ENCODE results near the gene PCGF1.
"Not testable (repeated sequence)": the region's sequence is repeated elsewhere in the genome, so short reads cannot be mapped to it uniquely, and the experiment has no call there.

The PCGF1 gene

GRCh38 chr2:74498500-74499266 is 8.8 kb downstream of the PCGF1 start:
- DNase-seq = no peak

- no peak for DNase-seq
Observed at GRCh38 chr2:74497777-74498499, 9.6 kb downstream of the PCGF1 start.

GRCh38 chr2:74496997-74497776 is 10.3 kb downstream of the PCGF1 start:
- no peak for DNase-seq

GRCh38 chr2:74495440-74495839 is 12.1 kb downstream of the PCGF1 start:
- DNase-seq = no peak

GRCh38 chr2:74493546-74493945 is 13.9 kb downstream of the PCGF1 start:
- no peak for DNase-seq

- no peak for DNase-seq
Observed at GRCh38 chr2:74491648-74492544, 15.6 kb downstream of the PCGF1 start.

GRCh38 chr2:74489906-74490305 is 17.6 kb downstream of the PCGF1 start:
- no peak for DNase-seq

GRCh38 chr2:74488643-74489481 is 18.6 kb downstream of the PCGF1 start:
- no peak for DNase-seq

- DNase-seq = no peak
Observed at GRCh38 chr2:74486141-74486540, 21.4 kb downstream of the PCGF1 start.

GRCh38 chr2:74483675-74484164 is 23.8 kb downstream of the PCGF1 start:
- DNase-seq = not testable (repeated sequence)

- peak; percentile 99 for DNase-seq
Observed at GRCh38 chr2:74482801-74483674, 24.5 kb downstream of the PCGF1 start, which contains the start of the genes CCDC142 and TTC31. Gene CCDC142, minus strand, starts transcription at chr2:74482998. Its CDS starts 161 bp downstream, at chr2:74482837. Gene TTC31, plus strand, starts transcription at chr2:74483081. Its CDS starts 15 bp downstream, at chr2:74483096.

- peak; percentile 64 for DNase-seq
Observed at GRCh38 chr2:74481961-74482800, 25.3 kb downstream of the PCGF1 start.

GRCh38 chr2:74481431-74481830 is 26.1 kb downstream of the PCGF1 start:
- DNase-seq = no peak

GRCh38 chr2:74474899-74475298 is 32.6 kb downstream of the PCGF1 start:
- DNase-seq = no peak

- no peak for DNase-seq
Observed at GRCh38 chr2:74474481-74474880, 33.0 kb downstream of the PCGF1 start.

GRCh38 chr2:74472945-74473258 is 34.6 kb downstream of the PCGF1 start:
- peak; percentile 73 for DNase-seq

- DNase-seq = peak; percentile 87
Observed at GRCh38 chr2:74472086-74472944, 35.2 kb downstream of the PCGF1 start, which contains the start of gene MRPL53. Gene MRPL53, minus strand, starts transcription at chr2:74472680. Its CDS starts 20 bp downstream, at chr2:74472660.
